Measurements from ENCODE around the gene CHSY3.

CHSY3 gene

DNA sequence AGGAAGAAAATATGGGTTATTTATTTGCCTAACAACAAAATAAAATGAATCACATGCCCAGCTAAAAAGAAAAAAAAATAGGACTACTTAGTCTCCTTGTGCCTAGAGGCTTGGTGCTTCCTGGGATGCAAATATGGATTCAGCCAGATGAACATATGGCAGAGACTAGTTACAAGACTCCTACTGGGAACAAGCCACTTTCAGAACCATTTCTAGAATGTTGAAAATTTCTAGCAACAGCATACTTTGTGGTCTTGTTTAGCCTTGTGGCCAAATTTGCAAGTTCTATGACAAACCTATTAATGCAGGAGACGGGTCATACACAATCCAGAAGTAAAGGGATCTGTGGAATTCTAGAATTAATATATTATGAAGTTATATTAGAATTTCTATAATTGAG is 198.7 kb downstream of the CHSY3 start:
- no peak for DNase-seq

- no peak for DNase-seq
Observed at GRCh38 chr5:130104895-130105688, 200.8 kb downstream of the CHSY3 start.

- no peak for DNase-seq
Observed at GRCh38 chr5:130106480-130106879, 202.2 kb downstream of the CHSY3 start.

DNA sequence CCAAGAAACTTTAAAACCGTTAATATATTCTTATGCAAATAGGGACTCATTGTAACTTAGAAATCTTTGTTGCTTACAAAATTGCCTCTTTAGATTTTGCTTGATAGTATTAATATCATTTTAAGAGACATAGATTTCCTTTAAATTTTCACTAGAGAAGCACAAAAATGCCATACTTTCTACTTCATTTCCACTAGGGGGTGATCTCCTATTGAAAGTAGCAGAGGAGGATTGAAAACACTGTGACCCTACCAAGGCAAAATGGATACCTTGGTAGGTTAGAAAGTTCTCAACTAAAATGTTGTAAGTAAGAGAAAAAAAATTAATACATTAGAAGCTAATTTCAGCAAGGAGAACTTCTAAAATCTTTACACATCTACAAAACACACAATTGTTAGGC is 204.9 kb downstream of the CHSY3 start:
- no peak for DNase-seq

GRCh38 chr5:130110328-130110727 is 206.1 kb downstream of the CHSY3 start:
- no peak for DNase-seq

GRCh38 chr5:130111746-130112145 is 207.5 kb downstream of the CHSY3 start:
- DNase-seq, result no peak

DNA sequence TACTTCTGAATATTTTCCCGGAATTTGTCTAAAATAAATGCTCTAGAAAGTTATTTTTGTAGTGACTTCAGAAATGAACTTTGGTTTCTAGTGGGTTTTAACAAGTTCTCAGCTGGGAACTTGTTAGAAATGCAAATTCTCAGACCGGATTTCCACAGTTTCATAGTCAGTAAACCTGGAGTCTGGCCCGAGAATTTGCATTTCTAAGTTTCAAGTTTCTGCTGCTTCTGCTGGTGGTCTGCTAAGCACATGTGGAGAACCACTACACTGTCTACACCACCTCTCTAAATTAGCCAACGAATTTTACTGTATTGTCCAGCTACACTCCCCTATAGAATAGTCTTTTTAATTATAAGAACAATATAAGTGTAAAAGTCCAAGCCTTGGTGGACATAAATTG is 208.0 kb downstream of the CHSY3 start:
- DNase-seq, result no peak

DNA sequence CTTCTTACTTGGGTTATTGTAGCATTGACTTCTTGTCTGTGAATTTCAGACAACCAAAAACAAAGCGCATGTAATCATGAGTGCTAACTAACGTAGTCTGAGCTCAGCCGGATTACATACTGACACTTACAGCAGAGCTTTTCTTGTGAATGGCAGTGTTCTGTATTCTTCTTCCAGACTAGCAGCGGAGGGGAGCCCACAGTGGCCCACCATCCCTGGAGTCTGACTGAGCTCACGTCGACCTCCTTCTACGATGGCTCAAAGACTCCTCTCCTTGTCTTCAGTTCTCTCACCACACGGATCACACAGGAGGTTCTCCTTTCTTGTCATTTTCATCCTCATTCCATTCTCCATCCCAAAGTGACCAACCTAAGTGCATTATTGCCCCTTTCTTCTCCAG is 211.4 kb downstream of the CHSY3 start:
- no peak for DNase-seq

GRCh38 chr5:130116462-130116861 is 212.2 kb downstream of the CHSY3 start:
- DNase-seq, result no peak

- no peak for DNase-seq
Observed at GRCh38 chr5:130116972-130117371, 212.7 kb downstream of the CHSY3 start.

DNA sequence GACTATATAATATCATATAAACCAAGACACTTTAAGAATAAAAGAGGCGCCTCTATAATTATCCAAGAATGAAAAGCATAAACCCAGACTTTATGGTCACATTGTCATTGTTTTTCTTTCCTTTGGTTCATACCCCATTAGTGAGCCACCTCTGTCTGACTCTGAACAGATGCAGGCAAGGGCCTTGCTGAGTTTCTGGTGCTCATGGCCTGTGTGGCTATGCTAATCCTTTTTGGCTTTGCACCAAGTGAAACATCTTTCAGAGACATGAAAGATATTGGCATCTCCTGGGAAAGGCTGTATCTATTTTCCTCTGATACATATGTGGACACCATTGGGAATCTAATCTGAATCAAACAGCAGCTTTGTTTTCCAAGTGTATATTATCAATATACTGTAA is 222.5 kb downstream of the CHSY3 start:
- DNase-seq, result no peak

DNA sequence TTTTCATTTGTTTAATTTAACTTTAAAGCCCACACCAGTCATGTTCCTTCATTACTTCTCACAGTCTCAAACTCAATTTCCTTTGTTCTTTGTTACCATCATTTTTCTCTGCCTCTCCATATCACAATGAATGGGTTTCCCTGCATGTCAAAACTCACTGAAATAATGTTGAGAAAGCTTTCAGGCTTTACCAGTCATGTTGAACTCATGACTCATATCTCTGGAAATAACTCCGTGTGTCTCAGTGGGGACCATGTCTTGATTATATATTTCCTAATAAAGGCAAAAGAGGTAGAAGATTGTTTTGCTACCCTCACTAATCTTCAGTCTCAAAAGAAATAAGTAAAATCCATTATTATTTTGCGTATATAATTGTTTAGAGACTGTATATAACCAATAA is 231.2 kb downstream of the CHSY3 start:
- DNase-seq, result no peak

GRCh38 chr5:130136300-130136699 is 232.0 kb downstream of the CHSY3 start:
- no peak for DNase-seq

GRCh38 chr5:130137681-130138080 is 233.4 kb downstream of the CHSY3 start:
- no peak for DNase-seq

DNA sequence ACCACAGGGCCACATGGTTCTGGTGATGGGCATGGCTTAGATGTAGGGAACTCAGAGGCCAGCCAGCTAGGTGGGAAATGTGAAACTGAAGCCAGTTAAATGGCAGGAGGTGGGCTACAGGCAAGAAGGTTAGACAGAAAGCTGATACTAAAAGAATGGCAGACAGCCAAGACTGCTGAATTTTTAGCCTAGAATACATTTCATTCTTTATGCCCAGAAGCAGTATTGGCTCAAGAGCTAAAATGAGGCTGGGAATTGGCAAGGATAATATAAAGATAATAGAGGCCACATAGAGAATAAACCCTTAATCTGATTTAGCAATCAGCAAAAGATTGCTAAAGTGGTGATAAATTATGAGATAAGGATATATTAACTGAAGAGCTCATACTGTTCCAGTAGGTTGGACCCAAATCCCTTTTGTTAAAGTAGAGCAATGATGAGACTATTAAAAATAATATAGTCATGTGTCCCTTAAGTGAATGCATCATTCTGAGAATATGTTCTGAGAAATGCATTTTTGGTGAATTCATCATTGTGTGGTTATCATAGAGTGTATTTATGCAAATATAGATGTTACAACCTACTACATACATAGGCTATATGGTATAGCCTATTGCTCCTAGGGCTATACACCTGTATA is 234.3 kb downstream of the CHSY3 start:
- no peak for DNase-seq

DNA sequence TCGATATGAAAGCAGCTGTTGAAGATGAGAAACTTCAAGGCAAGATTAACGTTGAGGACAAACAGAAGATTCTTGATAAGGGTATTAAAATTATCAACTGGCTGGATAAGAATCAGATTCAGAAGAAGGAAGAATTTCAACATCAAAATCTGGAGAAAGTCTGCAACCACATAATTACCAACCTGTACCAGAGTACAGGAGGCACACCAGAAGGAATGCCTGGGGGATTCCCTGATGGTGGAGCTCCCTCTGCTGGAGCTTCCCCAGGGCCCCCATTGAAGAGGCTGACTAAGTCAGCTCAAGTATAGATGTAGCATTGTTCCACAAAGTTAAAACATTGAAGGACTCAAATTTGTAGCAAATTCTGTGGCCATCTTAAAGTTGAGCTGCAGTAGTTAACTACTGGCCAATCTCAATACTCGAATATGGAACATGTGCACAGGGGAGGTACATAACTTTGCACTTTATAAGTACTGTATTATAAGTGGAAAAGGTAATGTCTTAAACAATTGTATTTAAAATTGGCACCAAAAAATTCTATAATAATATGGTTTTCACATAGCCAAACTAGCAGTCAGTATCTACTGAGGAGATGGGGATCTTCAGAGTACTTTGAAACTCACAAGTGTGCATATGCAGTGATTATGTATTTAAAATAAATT is 237.5 kb downstream of the CHSY3 start:
- DNase-seq, result no peak

DNA sequence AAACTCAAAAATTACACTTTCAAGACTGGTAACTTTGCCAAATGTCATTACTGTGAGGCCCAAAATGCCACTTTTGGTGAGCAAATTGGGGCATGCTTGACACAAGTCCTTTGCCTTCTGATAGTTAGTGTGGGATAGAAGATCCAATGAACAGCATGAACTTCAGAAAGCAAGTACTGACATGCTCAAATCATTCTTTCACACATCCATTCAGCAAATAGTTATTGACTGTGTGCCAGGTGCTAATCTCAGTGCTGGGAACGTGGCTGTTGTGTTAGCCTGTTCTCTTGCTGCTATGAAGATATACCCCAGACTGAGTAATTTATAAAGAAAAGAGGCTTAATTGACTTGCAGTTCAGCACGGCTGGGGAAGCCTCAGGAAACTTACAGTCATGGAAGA is 247.0 kb downstream of the CHSY3 start:
- DNase-seq, result no peak

GRCh38 chr5:130155345-130156011 is 251.2 kb downstream of the CHSY3 start:
- DNase-seq, result no peak

GRCh38 chr5:130158036-130158435 is 253.8 kb downstream of the CHSY3 start:
- DNase-seq, result no peak

DNA sequence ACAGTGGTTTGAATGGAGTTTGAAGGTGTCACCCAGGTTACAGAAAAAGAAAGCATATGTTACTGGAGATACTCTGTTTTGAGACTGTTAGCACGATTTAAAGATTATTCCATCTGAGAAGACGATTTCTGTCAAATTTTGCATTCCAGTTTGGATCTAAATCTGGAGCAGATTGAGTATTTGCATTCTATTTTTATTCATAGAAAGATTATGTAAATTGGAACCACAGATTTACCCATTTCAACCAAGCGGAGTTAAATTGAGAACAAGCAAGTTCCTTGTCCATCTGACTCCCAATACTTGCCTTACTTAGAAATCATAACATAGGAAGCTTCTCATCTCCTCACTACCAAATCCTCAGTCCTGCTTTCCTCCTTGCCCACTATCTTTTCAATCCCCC is 255.7 kb downstream of the CHSY3 start:
- no peak for DNase-seq

DNA sequence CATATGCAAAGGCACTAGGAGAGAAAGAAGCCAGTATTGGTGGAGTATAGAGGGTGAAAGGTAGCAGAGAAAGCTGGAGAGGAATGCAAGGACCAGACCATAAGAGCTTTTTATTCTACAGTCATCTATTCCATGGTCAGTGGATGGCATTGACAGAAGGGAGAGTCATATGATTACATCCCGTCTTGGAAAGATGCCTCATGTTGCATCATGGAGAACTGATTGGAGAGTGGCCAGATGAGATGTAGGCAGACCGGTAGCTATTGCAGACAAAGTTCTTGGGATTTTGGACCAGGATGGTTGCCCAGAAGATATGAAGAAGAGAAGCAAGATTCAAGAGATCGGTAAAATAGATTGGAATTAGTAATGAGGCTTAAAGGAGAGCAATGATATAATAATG is 260.7 kb downstream of the CHSY3 start:
- DNase-seq, result no peak

DNA sequence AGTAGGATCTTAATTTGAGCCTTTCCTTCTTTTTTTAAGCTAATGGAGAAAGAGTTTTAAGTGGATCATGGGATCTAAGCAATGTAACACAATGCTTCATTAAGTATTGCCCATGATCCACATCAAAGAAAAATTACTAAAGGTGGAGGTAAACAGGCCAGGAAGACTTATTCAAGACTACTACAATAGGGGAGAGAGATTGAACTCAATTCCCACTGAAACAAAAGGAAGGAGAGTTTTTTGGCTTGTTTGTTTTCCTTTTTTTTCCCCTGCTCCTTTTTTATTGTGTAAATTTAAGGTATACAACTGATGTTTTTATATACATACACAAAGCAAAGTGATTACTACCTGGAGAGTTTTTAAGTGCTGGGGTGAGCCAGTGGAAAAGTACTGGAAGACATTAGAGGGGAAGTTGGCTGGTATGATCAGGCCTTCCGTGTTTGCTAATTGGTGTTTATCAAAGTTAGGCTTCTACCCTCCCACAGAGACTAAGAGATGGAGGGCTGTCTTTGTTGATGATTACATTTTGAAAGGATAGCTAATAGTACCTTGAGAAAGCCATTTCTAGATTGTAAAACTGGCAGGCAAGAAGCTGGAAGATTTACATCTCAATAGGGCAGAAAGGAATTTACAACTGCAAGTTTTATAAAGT is 262.7 kb downstream of the CHSY3 start:
- DNase-seq, result no peak

GRCh38 chr5:130168211-130168610 is 263.9 kb downstream of the CHSY3 start:
- DNase-seq, result no peak

All from NK-92 treated with Interleukin-12 subunit alpha and Interleukin-12 subunit beta, amount 100 ng/mL, for 24 hours (cell line).